ENCODE data around the gene ZFYVE19.
A peak's percentile ranks its signal among the peaks of the same experiment; 100 is the strongest.
"Not testable (repeated sequence)": the region's sequence is repeated elsewhere in the genome, so short reads cannot be mapped to it uniquely, and the experiment has no call there.

ZFYVE19 gene

DNA sequence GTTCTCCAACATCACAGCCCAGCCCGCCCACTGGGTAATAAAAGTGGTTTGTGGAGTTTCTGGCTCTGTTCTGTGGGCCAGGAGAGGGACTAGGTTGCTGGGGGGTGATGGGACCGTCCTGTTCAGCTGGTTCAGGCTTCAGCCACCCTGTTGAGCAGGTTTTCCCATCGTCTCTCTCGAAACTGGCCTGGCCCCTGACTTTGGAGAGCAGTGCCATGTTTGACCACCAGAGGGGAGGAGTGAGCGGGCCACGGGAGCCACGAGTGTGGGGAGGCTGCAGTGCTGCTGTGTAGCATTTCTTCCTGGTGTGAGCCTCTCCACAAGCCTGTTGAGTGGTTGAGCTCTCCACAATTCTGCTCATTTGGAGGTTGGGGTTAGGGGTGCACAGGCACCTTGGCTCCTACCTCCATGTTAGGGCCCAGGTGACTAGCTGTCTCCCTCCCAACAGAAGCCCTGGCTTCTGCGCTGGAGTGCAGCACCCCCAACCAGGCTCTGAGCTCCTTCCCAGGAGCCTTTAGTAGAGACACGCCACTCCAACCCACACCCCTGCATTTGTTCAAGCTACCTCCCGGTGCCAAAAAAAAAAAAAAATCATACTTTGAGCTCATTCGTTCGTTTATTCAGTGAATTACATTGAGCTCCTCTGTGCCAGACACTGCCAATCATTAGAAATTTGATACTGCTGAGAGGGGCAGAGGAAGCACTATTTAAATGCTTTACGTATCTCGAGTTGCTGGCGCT is 50.9 kb downstream of the ZFYVE19 start:
- H3K36me3 ChIP-seq (ENCODE audit: control insufficient read depth in 2 of 2, insufficient read depth in 2 of 2, low read length in 2 of 2) = peaks cover 44 to 46% of the 10 kb centered on the region in 2 donors
- H3K9ac ChIP-seq (ENCODE audit: low read depth in 1 of 2, low read length in 2 of 2) = peak overlapping the region; percentile 24 to 57

DNA sequence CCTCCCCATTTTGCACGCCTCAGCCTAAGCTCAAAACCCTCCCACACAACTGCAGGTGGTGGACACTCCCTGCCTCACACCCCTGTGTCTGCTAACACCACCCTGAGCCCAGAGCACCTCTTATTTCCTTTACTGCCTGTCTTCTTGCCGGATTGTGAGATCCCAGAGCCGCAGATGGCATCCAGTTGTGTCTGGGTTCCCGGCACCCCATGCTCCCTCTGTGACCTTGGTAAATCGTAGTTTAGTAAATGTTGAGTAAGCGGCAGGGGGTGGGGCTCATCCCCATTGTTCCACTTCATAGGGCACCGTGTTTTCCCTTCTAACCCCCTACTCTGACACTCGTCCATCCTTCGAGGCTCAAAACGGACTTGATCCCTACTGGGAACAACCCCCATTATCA is 51.8 kb downstream of the ZFYVE19 start:
- Histone ChIP-seq H3K4me1 (ENCODE audit: control insufficient read depth in 2 of 2, insufficient read depth in 2 of 2, low read length in 2 of 2) (peaks cover 45 to 46% of the 10 kb centered on the region in 2 donors), H3K9me3 (ENCODE audit: control insufficient read depth in 2 of 2, low read length in 2 of 2) (no peaks in the 10 kb centered on the region), H3K4me3 (ENCODE audit: low read length in 2 of 2) (no peak overlapping the region), H3K9ac (ENCODE audit: low read depth in 1 of 2, low read length in 2 of 2) (peak overlapping the region in 1 of 2 donors; percentile 6), H3K27ac (ENCODE audit: low read depth in 2 of 2, low read length in 2 of 2) (peak overlapping the region in 1 of 2 donors; percentile 12), H3K27me3 (ENCODE audit: control insufficient read depth in 2 of 2, insufficient read depth in 2 of 2, low read length in 2 of 2) (no peaks in the 10 kb centered on the region), H3K36me3 (ENCODE audit: control insufficient read depth in 2 of 2, insufficient read depth in 2 of 2, low read length in 2 of 2) (peaks cover 35 to 37% of the 10 kb centered on the region in 2 donors)

More for the DNA sequence above, 50.9 kb downstream of the ZFYVE19 start:
- Histone ChIP-seq H3K27me3 (ENCODE audit: control insufficient read depth in 2 of 2, insufficient read depth in 2 of 2, low read length in 2 of 2) (no peaks in the 10 kb centered on the region), H3K9me3 (ENCODE audit: control insufficient read depth in 2 of 2, low read length in 2 of 2) (no peaks in the 10 kb centered on the region), H3K27ac (ENCODE audit: low read depth in 2 of 2, low read length in 2 of 2) (peak overlapping the region; percentile 69 to 83), H3K4me3 (ENCODE audit: low read length in 2 of 2) (peak overlapping the region in 1 of 2 donors; percentile 26), H3K4me1 (ENCODE audit: control insufficient read depth in 2 of 2, insufficient read depth in 2 of 2, low read length in 2 of 2) (peaks cover 43 to 47% of the 10 kb centered on the region in 2 donors)

DNA sequence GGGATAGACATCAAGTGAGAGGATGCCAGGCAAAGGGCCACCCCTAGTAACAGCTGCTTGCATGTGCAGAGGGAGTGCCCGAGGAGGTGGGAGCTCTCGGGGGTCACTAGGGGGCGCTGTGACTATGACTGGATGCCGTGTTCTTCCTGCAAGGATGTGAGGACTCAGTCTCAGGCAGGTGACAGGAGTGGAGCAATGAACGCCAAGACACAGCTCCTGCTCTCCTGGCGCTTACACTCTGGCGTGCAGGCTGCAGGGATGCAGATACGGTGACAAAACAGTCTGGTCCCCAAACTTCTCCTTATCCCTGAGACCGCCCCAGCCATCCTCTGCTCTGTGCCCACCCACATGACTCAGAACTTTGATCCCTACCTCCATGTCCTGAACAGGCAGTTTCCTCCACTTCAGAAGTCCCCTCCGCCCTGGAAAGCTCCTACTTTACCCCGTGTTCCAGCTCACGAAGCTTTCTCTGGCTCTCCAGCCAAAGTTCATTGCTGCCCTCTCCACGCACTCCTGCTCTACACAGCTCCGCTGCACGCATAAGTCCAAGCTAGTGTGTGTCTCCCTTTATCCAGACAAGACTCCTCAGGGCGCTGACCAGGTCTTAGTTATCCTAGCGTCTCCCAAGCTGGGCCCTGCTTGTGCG is 52.4 kb downstream of the ZFYVE19 start:
- Histone ChIP-seq H3K9ac (ENCODE audit: low read depth in 1 of 2, low read length in 2 of 2) (peak overlapping the region in 1 of 2 donors; percentile 34), H3K36me3 (ENCODE audit: control insufficient read depth in 2 of 2, insufficient read depth in 2 of 2, low read length in 2 of 2) (peaks cover 29 to 31% of the 10 kb centered on the region in 2 donors), H3K4me1 (ENCODE audit: control insufficient read depth in 2 of 2, insufficient read depth in 2 of 2, low read length in 2 of 2) (peaks cover 46 to 52% of the 10 kb centered on the region in 2 donors), H3K27me3 (ENCODE audit: control insufficient read depth in 2 of 2, insufficient read depth in 2 of 2, low read length in 2 of 2) (no peaks in the 10 kb centered on the region), H3K4me3 (ENCODE audit: low read length in 2 of 2) (no peak overlapping the region), H3K9me3 (ENCODE audit: control insufficient read depth in 2 of 2, low read length in 2 of 2) (no peaks in the 10 kb centered on the region), H3K27ac (ENCODE audit: low read depth in 2 of 2, low read length in 2 of 2) (peak overlapping the region; percentile 43 to 63)

DNA sequence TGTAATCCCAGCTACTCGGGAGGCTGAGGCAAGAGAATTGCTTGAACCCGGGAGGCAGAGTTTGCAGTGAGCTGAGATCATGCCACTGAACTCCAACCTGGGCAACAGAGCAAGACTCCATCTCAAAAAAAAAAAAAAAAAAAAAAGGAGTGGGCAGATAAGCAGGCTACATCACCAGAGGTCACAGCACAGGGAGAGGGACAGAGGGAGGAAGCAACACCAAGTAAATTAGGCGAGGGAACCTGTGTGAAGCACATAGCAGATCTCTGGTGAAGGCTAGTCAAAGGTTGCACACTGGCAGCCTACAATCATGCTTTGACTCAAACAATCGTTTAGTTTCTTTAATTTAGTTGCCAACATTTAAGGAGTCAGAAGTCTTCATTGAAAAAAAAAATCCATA is 54.3 kb downstream of the ZFYVE19 start:
- not testable (repeated sequence) for H3K4me3 ChIP-seq (ENCODE audit: low read length in 2 of 2); H3K27me3 ChIP-seq (ENCODE audit: control insufficient read depth in 2 of 2, insufficient read depth in 2 of 2, low read length in 2 of 2)
- H3K4me1 ChIP-seq (ENCODE audit: control insufficient read depth in 2 of 2, insufficient read depth in 2 of 2, low read length in 2 of 2) = peaks cover 38 to 52% of the 10 kb centered on the region in 2 donors

DNA sequence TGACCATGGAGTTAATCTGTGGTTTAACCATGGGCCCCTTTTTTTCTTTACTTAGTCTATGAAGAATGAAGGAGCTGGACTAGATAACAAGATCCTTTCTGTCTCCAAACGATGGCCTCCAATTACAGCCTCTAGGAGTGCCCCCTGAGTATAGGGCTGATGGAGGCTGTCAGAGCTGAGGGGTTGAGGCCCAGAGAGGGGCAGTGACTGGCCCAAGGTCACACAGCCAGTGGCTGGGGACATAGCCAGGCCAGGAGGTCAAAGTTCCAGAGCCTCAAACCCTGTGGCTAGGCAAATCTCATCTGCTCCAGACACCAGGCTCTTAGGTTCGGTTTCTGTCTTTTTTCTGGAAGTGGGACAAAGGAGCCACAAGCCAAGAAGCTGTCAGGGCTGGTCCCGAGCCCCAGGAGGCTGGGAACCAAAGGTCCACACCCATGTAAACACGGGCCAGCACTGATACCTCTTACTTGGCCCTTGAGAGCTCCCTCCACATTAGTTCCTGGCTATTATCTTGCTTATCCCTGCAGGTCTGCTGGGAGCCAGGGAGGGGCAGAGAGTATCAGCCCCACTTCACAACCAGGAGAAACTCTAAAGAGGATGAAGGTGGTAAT is 56.9 kb downstream of the ZFYVE19 start:
- no peaks in the 10 kb centered on the region for H3K36me3 ChIP-seq (ENCODE audit: control insufficient read depth in 2 of 2, insufficient read depth in 2 of 2, low read length in 2 of 2)

More for the DNA sequence above, 54.3 kb downstream of the ZFYVE19 start:
- not testable (repeated sequence) for H3K9me3 ChIP-seq (ENCODE audit: control insufficient read depth in 2 of 2, low read length in 2 of 2); H3K9ac ChIP-seq (ENCODE audit: low read depth in 1 of 2, low read length in 2 of 2)
- Histone ChIP-seq H3K27ac (ENCODE audit: low read depth in 2 of 2, low read length in 2 of 2) (peak overlapping the region; percentile 56 to 58), H3K36me3 (ENCODE audit: control insufficient read depth in 2 of 2, insufficient read depth in 2 of 2, low read length in 2 of 2) (peaks cover 13 to 14% of the 10 kb centered on the region in 2 donors)

More for the DNA sequence above, 56.9 kb downstream of the ZFYVE19 start:
- Histone ChIP-seq H3K27me3 (ENCODE audit: control insufficient read depth in 2 of 2, insufficient read depth in 2 of 2, low read length in 2 of 2) (no peaks in the 10 kb centered on the region), H3K4me1 (ENCODE audit: control insufficient read depth in 2 of 2, insufficient read depth in 2 of 2, low read length in 2 of 2) (peaks cover 16 to 32% of the 10 kb centered on the region in 2 donors), H3K9ac (ENCODE audit: low read depth in 1 of 2, low read length in 2 of 2) (peak overlapping the region; percentile 26 to 55), H3K9me3 (ENCODE audit: control insufficient read depth in 2 of 2, low read length in 2 of 2) (no peaks in the 10 kb centered on the region), H3K27ac (ENCODE audit: low read depth in 2 of 2, low read length in 2 of 2) (peak overlapping the region; percentile 32 to 71), H3K4me3 (ENCODE audit: low read length in 2 of 2) (no peak overlapping the region)

Measured in mucosa of rectum (tissue), 2 donors.